WTC11 (cell line): ENCODE results near the gene RPS6KA5. TPM values are rescaled to one million over a fixed set of nuclear protein-coding genes. Genes with fewer than 3 reads are reported as not detected.
A peak's percentile ranks its signal among the peaks of the same experiment; 100 is the strongest.

Source experiments
- ATAC-seq: fragments of 200-7000 bp; cut with Tn5 transposase; 2 replicates; pipeline ENCODE4 v1.10.0; 2021; ENCODE audit warnings: mild to moderate bottlenecking, moderate library complexity
- CTCF ChIA-PET: fragments of 300-600 bp; sonication (Branson Sonifier 250); formaldehyde crosslinking; loops from one replicate; lab custom pipeline; 2021; ENCODE audit warnings: antibody characterized with exemption; lab: Charles Lee
- POLR2A ChIA-PET: fragments of 350-600 bp; sonication (Branson Sonifier 250); formaldehyde crosslinking; loops from one replicate; lab custom pipeline; 2021; ENCODE audit warnings: antibody characterized with exemption; lab: Charles Lee
- DNase-seq: peaks from one replicate; pipeline ENCODE4 v3.0.0; 2021; ENCODE audit warnings: low spot score
- H3K27ac Mint-ChIP-seq: 2 replicates; pipeline ENCODE4 v1.8.0; 2021; ENCODE audit warnings: mixed read lengths
- H3K27me3 Mint-ChIP-seq: 2 replicates; pipeline ENCODE4 v1.8.0; 2021; ENCODE audit warnings: low read depth, mild to moderate bottlenecking, moderate library complexity, mixed read lengths
- H3K36me3 Mint-ChIP-seq: 2 replicates; pipeline ENCODE4 v1.8.0; 2021; ENCODE audit warnings: mixed read lengths
- H3K4me1 Mint-ChIP-seq: 2 replicates; pipeline ENCODE4 v1.8.0; 2022; ENCODE audit warnings: mixed read lengths
- H3K4me3 Mint-ChIP-seq: 2 replicates; pipeline ENCODE4 v1.8.0; 2021; ENCODE audit warnings: mild to moderate bottlenecking, moderate library complexity, mixed read lengths
- H3K9me3 Mint-ChIP-seq: 2 replicates; pipeline ENCODE4 v1.8.0; 2021; ENCODE audit warnings: mixed read lengths
- ARID4B ChIP-seq: sonication (generic); formaldehyde crosslinking; IDR thresholded peaks from 2 replicates; pipeline ENCODE4 v1.8.0; 2023; ENCODE audit warnings: missing genetic modification reagents, mild to moderate bottlenecking, borderline replicate concordance
- ATF3 ChIP-seq: sonication (generic); formaldehyde crosslinking; conservative IDR thresholded peaks from 2 replicates; pipeline ENCODE4 v1.8.1; 2022; ENCODE audit warnings: mild to moderate bottlenecking, missing genetic modification reagents
- CBFB ChIP-seq: sonication (generic); formaldehyde crosslinking; IDR thresholded peaks from 2 replicates; pipeline ENCODE4 v1.8.1; 2022; ENCODE audit warnings: mild to moderate bottlenecking, low read depth, missing genetic modification reagents
- E2F1 ChIP-seq: sonication (generic); formaldehyde crosslinking; IDR thresholded peaks from 2 replicates; pipeline ENCODE4 v1.8.0; 2022; ENCODE audit warnings: mild to moderate bottlenecking, missing genetic modification reagents
- EMX1 ChIP-seq: fragments of 250-450 bp; sonication (Bioruptor Pico); IDR thresholded peaks from 2 replicates; pipeline ENCODE4 v1.8.0; 2021; ENCODE audit warnings: mild to moderate bottlenecking
- ERG ChIP-seq: fragments of 250-450 bp; sonication (Bioruptor Pico); IDR thresholded peaks from 2 replicates; pipeline ENCODE4 v1.8.0; 2021; ENCODE audit warnings: mild to moderate bottlenecking
- ETV6 ChIP-seq: sonication (generic); formaldehyde crosslinking; IDR thresholded peaks from 2 replicates; pipeline ENCODE4 v1.8.1; 2022; ENCODE audit warnings: mild to moderate bottlenecking, missing genetic modification reagents
- GTF2I ChIP-seq: fragments of 250-450 bp; sonication (Bioruptor Pico); conservative IDR thresholded peaks from 2 replicates; pipeline ENCODE4 v1.4.0; 2021; ENCODE audit warnings: mild to moderate bottlenecking
- HMGA2 ChIP-seq: fragments of 250-450 bp; sonication (Bioruptor Pico); IDR thresholded peaks from 2 replicates; pipeline ENCODE4 v1.4.0; 2021; ENCODE audit warnings: mild to moderate bottlenecking, moderate library complexity
- MXD4 ChIP-seq: fragments of 250-450 bp; sonication (Bioruptor Pico); IDR thresholded peaks from 2 replicates; pipeline ENCODE4 v1.8.0; 2021; ENCODE audit warnings: mild to moderate bottlenecking, moderate library complexity, borderline replicate concordance
- NR3C1 ChIP-seq: sonication (generic); formaldehyde crosslinking; conservative IDR thresholded peaks from 2 replicates; pipeline ENCODE4 v1.8.1; 2023; ENCODE audit warnings: low read depth, mild to moderate bottlenecking, missing genetic modification reagents
- PRDM15 ChIP-seq: sonication (generic); formaldehyde crosslinking; IDR thresholded peaks from 2 replicates; pipeline ENCODE4 v1.8.0; 2022; ENCODE audit warnings: missing genetic modification reagents
- SMAD4 ChIP-seq: sonication (generic); formaldehyde crosslinking; IDR thresholded peaks from 2 replicates; pipeline ENCODE4 v1.8.0; 2022; ENCODE audit warnings: mild to moderate bottlenecking, missing genetic modification reagents
- TCF7 ChIP-seq: sonication (generic); formaldehyde crosslinking; IDR thresholded peaks from 2 replicates; pipeline ENCODE4 v1.8.0; 2022; ENCODE audit warnings: mild to moderate bottlenecking, low read depth, missing genetic modification reagents, moderate library complexity
- TEAD1 ChIP-seq: sonication (generic); formaldehyde crosslinking; IDR thresholded peaks from 2 replicates; pipeline ENCODE4 v1.8.0; 2022; ENCODE audit warnings: mild to moderate bottlenecking, missing genetic modification reagents
- USF1 ChIP-seq: sonication (generic); formaldehyde crosslinking; IDR thresholded peaks from 2 replicates; pipeline ENCODE4 v1.8.0; 2022; ENCODE audit warnings: mild to moderate bottlenecking, missing genetic modification reagents
- ZNF232 ChIP-seq: sonication (generic); formaldehyde crosslinking; IDR thresholded peaks from 2 replicates; pipeline ENCODE4 v1.8.0; 2022; ENCODE audit warnings: mild to moderate bottlenecking, missing genetic modification reagents
- ZNF416 ChIP-seq: fragments of 250-450 bp; sonication (Bioruptor Pico); IDR thresholded peaks from 2 replicates; pipeline ENCODE4 v1.9.0; 2021; ENCODE audit warnings: mild to moderate bottlenecking, inconsistent platforms
- total RNA-seq: library from RNA; stranded (reverse); gene quantifications from 3 replicates; pipeline ENCODE4 v1.2.3, GENCODE V29; 2021
- TF ChIP-seq, protein P1 (sequence below): sonication (generic); formaldehyde crosslinking; IDR thresholded peaks from 2 replicates; pipeline ENCODE4 v1.8.0; 2022; ENCODE audit warnings: mild to moderate bottlenecking, missing genetic modification reagents
- TF ChIP-seq, protein P2 (sequence below): sonication (generic); formaldehyde crosslinking; IDR thresholded peaks from 2 replicates; pipeline ENCODE4 v1.8.1; 2023; ENCODE audit warnings: mild to moderate bottlenecking, missing genetic modification reagents, moderate library complexity

Gene RPS6KA5
- total RNA-seq, 1 experiment from 2014 or later = 5.2 TPM

DNA sequence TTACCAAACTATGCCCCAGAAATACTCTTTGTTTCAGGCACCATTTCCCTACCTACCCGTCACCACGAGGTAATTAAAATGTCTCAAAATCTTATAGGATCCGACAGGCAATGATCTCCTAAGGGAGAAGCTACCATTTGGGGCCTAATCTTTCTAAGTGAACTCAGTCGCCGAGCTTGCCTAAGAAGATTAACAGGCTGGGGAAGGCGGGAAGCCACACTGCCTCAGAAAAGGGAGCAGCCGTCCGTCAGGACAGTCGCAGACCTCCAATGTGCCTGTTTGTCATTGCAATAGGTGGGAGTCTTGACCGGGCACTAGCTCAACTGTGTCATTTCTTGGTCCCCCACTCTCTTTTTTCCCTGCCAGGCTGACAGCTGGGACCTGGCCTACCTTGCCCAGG is 248.8 kb downstream of the RPS6KA5 start:
- ATAC-seq (no peak), DNase-seq (no peak)
- peak overlapping the region; percentile 32; the same call in 1 of the 2 replicates for H3K27ac Mint-ChIP-seq
- TF ChIP-seq NR3C1 (CRISPR knock-in tag) (no peak), EMX1 (no peak), CBFB (CRISPR knock-in tag) (no peak), GTF2I (CRISPR knock-in tag) (no peak), ATF3 (no peak), TCF7 (CRISPR knock-in tag) (no peak), PRDM15 (CRISPR knock-in tag) (no peak), USF1 (CRISPR knock-in tag) (no peak), ETV6 (CRISPR knock-in tag) (no peak), ZNF416 (CRISPR knock-in tag) (no peak), MXD4 (CRISPR knock-in tag) (no peak), HMGA2 (CRISPR knock-in tag) (no peak), ARID4B (CRISPR knock-in tag) (no peak), ZNF232 (CRISPR knock-in tag) (no peak), TEAD1 (CRISPR knock-in tag) (no peak), ERG (CRISPR knock-in tag) (no peak), E2F1 (CRISPR knock-in tag) (no peak), SMAD4 (CRISPR knock-in tag) (no peak)
- TF ChIP-seq, protein P1, sequence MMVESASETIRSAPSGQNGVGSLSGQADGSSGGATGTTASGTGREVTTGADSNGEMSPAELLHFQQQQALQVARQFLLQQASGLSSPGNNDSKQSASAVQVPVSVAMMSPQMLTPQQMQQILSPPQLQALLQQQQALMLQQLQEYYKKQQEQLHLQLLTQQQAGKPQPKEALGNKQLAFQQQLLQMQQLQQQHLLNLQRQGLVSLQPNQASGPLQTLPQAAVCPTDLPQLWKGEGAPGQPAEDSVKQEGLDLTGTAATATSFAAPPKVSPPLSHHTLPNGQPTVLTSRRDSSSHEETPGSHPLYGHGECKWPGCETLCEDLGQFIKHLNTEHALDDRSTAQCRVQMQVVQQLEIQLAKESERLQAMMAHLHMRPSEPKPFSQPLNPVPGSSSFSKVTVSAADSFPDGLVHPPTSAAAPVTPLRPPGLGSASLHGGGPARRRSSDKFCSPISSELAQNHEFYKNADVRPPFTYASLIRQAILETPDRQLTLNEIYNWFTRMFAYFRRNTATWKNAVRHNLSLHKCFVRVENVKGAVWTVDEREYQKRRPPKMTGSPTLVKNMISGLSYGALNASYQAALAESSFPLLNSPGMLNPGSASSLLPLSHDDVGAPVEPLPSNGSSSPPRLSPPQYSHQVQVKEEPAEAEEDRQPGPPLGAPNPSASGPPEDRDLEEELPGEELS (CRISPR knock-in tag) = no peak
- TF ChIP-seq, protein P2, sequence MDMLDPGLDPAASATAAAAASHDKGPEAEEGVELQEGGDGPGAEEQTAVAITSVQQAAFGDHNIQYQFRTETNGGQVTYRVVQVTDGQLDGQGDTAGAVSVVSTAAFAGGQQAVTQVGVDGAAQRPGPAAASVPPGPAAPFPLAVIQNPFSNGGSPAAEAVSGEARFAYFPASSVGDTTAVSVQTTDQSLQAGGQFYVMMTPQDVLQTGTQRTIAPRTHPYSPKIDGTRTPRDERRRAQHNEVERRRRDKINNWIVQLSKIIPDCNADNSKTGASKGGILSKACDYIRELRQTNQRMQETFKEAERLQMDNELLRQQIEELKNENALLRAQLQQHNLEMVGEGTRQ (CRISPR knock-in tag) = no peak
- POLR2A ChIA-PET = no interaction called here
- peaks cover 9% of the 10 kb centered on the region for H3K27me3 Mint-ChIP-seq
- H3K4me3 Mint-ChIP-seq = no peak overlapping the region
- no peaks in the 10 kb centered on the region for H3K9me3 Mint-ChIP-seq
- CTCF ChIA-PET = interaction anchor here (1.3 to 1.4 kb wide), 2 partner anchors 26 to 51 kb away, joined by 3 to 5 read pairs; no protein-coding TSS in a partner anchor
- H3K4me1 Mint-ChIP-seq = peaks cover 6% of the 10 kb centered on the region
- no peaks in the 10 kb centered on the region for H3K36me3 Mint-ChIP-seq
